ENCODE data around the gene APRT. TPM values are rescaled to one million over a fixed set of nuclear protein-coding genes. Genes with fewer than 3 reads are reported as not detected.

APRT gene
- total RNA-seq, 4 donors from 2014 or later, result 56.2 to 78.7 (median 62.4) TPM

GRCh38 chr16:88778271-88778525, 33.5 kb downstream of the APRT start:
- no peak overlapping the region for H3K27ac ChIP-seq
- H3K27me3 ChIP-seq, result peaks cover 0 to 2% (median 0%) of the 10 kb centered on the region in 3 donors
- in situ Hi-C loops (cut with MboI; ENCODE audit: low sequenced_read_pairs in 4 of 4), result no loop called here
- TF ChIP-seq POLR2A (IDR thresholded peaks at IDR 0.05), result no peak
- no peak for TF ChIP-seq CTCF (IDR thresholded peaks at IDR 0.05 in 4 of 5, conservative IDR thresholded peaks at IDR 0.05 in 1 of 5)
- intact Hi-C loops (cut with DNase I; ENCODE audit: low total_unique reads), result no loop called here
- H3K36me3 ChIP-seq, result no peaks in the 10 kb centered on the region
- no peak for ATAC-seq
- DNase-seq, result no peak
- H3K9me3 ChIP-seq, result no peaks in the 10 kb centered on the region
- no peak overlapping the region for H3K4me3 ChIP-seq
- peaks cover 15 to 23% of the 10 kb centered on the region in 2 donors for H3K4me1 ChIP-seq

- no peak overlapping the region for H3K4me3 ChIP-seq
- H3K9me3 ChIP-seq, result no peaks in the 10 kb centered on the region
- no peak overlapping the region for H3K27ac ChIP-seq
- peaks cover 0 to 2% (median 0%) of the 10 kb centered on the region in 3 donors for H3K27me3 ChIP-seq
- H3K36me3 ChIP-seq, result no peaks in the 10 kb centered on the region
- in situ Hi-C loops (cut with MboI; ENCODE audit: low sequenced_read_pairs in 4 of 4) (no loop called here), intact Hi-C loops (cut with DNase I; ENCODE audit: low total_unique reads) (no loop called here)
- peaks cover 21 to 28% of the 10 kb centered on the region in 2 donors for H3K4me1 ChIP-seq
- ATAC-seq (no peak), DNase-seq (no peak)
- TF ChIP-seq CTCF (IDR thresholded peaks at IDR 0.05 in 4 of 5, conservative IDR thresholded peaks at IDR 0.05 in 1 of 5) (no peak), POLR2A (IDR thresholded peaks at IDR 0.05) (no peak)
Observed at GRCh38 chr16:88777471-88778270, 34.1 kb downstream of the APRT start.

- no peak for TF ChIP-seq POLR2A (IDR thresholded peaks at IDR 0.05)
- no peak for TF ChIP-seq CTCF (IDR thresholded peaks at IDR 0.05 in 4 of 5, conservative IDR thresholded peaks at IDR 0.05 in 1 of 5)
- DNase-seq, result no peak
- no peaks in the 10 kb centered on the region for H3K36me3 ChIP-seq
- intact Hi-C loops (cut with DNase I; ENCODE audit: low total_unique reads) (no loop called here), in situ Hi-C loops (cut with MboI; ENCODE audit: low sequenced_read_pairs in 4 of 4) (no loop called here)
- H3K27me3 ChIP-seq, result peaks cover 0 to 2% (median 0%) of the 10 kb centered on the region in 3 donors
- peaks cover 22 to 39% of the 10 kb centered on the region in 2 donors for H3K4me1 ChIP-seq
- H3K9me3 ChIP-seq, result no peaks in the 10 kb centered on the region
- no peak for ATAC-seq
- H3K4me3 ChIP-seq, result no peak overlapping the region
- H3K27ac ChIP-seq, result no peak overlapping the region
Observed at GRCh38 chr16:88775825-88776224, 35.9 kb downstream of the APRT start.

GRCh38 chr16:88774544-88775393, 37.0 kb downstream of the APRT start:
- in situ Hi-C loops (cut with MboI; ENCODE audit: low sequenced_read_pairs in 4 of 4) (no loop called here), intact Hi-C loops (cut with DNase I; ENCODE audit: low total_unique reads) (no loop called here)
- ATAC-seq (no peak), DNase-seq (no peak)
- Histone ChIP-seq H3K36me3 (no peaks in the 10 kb centered on the region), H3K27me3 (peaks cover 0 to 8% (median 2%) of the 10 kb centered on the region in 3 donors), H3K9me3 (no peaks in the 10 kb centered on the region), H3K4me3 (no peak overlapping the region), H3K4me1 (peaks cover 16 to 42% of the 10 kb centered on the region in 2 donors), H3K27ac (no peak overlapping the region)
- TF ChIP-seq POLR2A (IDR thresholded peaks at IDR 0.05), result no peak
- TF ChIP-seq CTCF (IDR thresholded peaks at IDR 0.05 in 4 of 5, conservative IDR thresholded peaks at IDR 0.05 in 1 of 5), result no peak
